HG03558 (cell line): ENCODE results near the gene YIPF2.

Source experiments
- ATAC-seq: cut with Tn5 transposase; IDR thresholded peaks from one replicate; pipeline ENCODE4 v1.9.1; 2021; ENCODE audit warnings: moderate number of reproducible peaks; ENCODE audit not compliant: unreplicated experiment; ENCODE audit errors: extremely low read depth

The YIPF2 gene

DNA sequence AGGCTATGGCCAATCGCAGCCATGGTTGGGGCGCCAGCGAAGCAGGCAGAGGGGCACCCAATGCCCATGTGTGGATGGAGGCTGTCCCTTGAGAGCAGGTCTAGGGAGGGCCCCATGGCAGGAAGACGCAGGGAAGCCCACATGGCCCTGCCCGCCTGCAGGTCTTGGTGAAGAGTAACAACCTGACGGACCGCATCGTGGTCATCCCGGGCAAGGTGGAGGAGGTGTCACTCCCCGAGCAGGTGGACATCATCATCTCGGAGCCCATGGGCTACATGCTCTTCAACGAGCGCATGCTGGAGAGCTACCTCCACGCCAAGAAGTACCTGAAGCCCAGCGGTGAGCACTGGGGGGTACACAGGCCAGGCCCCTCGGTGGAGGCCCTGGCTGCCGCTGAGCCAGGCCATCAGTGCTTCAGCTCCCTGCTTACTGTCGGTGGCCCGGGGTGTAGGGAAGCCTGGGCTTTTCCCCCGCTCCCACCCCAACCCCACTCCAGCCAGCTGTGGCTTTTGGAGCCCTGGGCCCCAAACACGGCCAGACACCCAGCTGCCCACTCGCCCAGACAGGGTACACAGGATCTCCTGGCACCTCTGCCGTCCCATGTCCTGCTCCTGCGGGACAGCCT lies 14.6 kb downstream of the YIPF2 start:
- no peak for ATAC-seq

DNA sequence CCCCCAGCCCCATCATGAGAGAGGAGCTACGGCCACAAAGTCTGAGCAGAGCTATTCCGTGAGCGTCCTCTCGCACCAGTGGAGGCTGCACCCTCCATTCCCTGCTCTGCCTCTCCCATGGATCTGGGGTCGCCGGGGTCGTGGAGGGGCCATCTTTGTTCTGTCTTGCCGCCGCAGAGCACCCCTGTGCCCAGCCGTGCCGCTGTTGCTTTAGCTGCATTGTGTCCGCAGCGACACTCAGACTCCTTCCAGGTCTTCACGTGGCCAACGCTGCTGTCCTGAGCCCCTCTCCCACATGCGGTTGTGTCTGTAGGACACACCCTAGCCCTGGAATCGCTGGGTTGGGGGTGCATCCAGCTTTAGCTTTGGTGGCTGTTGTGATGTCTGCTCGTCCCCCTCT lies 15.8 kb downstream of the YIPF2 start:
- no peak for ATAC-seq

DNA sequence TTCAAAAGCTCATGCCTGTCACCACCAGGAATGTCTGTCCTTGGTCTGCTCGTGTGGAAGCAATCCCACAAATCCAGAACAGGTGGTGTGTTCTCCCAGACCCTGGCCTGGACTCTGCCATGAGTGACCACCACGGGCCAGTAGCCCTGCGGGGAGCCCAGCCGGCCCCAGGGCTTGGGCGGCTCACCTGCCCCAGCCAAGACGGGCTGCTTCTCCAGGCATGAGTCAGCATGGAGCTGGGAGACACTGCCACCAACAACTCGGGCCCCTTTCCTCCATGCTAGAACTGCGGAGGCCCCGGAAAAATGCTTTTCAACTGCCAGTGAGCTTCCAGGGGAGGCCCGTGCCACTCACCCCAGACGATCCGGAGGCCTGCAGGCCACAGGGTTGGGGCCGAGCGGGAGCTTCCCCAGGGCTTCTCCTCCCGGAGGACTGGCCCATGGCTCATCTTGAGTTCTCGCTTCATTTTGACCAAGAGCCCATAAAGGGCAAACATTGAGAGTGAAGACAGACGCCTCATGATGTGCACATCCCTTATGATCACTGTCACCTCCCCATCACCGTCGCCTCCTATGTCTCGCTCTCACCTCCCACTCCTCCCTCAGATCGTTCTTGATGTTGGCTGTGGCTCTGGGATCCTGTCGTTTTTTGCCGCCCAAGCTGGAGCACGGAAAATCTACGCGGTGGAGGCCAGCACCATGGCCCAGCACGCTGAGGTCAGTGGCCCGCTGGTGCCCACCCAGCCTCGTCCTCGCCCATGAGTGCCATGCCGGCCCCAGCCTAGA lies 16.7 kb downstream of the YIPF2 start:
- ATAC-seq = no peak

DNA sequence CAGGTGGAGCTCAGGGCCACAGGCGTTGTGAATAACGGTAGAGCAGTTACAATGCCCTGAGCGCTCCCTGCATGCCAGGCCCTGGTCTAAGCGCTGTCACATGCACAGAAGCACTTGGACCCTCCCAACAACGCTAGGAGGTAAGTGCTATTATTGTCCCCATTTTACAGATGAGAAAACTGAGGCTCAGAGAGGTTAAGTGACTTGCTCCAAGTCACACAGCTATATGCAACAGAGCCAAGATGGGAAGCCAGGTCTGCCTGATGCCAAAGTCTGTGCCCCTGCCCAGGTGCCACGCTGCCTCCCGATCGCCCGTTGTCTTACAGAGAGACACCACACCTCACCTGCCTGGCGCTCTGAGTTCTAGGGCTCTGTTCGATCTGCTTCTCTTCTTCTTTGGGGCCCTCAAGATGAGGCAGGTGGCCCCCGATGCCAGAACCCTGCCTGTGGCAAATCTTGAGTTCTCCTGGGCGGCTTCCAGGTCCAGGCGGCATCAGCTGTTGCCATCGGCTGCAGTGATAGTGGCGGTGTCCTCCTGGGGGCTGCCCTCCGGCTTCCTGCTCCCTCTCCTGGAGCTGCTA lies 20.0 kb downstream of the YIPF2 start:
- ATAC-seq = no peak

DNA sequence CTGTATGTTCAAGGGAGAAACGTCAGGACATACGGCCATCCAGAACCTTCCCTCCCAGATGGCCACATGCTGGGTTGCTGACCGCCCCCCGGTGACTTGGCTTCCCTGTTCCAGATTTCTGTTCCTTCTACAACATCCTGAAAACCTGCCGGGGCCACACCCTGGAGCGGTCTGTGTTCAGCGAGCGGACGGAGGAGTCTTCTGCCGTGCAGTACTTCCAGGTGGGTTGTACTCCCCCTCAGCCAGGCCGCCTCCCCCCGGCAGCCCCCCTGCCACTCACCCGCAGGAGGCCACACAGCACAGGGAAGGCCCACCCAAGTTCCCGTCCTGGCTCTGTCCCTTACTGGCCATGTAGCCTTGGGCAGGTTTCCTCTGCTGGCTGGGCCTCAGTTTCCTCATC lies 20.5 kb downstream of the YIPF2 start:
- ATAC-seq = no peak

DNA sequence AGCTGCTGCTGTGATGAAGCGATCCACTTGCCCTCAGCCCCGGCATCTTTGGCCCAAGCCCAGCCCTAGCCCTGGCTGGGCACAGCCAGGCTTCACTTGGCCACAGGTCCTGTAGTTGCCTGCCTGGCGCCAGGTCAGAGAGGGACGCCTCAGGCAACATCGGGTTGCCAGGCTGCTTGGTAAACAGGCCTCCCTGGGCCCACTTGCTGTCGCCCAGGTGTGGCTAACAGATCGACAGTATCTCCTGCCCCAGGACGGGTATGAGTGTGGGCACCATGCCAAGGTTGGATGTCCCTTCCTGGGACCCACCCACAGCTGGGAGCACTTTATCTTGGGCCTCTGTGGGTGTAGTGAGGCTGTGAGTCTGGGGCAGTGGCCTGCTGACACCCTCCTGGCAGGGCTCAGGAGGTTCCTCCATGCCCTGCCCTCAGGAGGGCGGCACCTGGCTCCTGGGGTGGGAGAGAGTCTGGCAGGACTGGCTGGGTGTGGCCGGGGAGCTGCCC lies 29.2 kb downstream of the YIPF2 start:
- ATAC-seq = no peak

DNA sequence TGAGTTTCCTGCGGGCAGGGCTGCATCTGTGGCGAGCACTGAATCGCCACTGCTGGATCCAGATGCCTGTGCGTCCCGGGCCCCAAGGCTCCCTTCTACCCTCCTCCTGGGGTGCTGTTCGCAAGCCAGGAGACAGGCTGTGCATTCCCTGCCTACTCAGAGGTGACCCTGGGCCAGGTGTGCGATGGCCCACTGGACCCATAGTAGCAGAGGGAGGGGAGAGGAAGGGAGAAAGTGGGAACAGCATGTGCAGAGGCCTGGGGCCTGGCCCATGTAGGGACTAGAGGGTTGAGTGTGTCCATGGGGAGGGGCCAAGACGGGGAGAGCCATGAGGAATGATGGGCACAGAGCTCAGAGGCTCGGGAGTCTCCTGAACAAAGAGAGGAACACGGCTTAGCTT lies 29.8 kb downstream of the YIPF2 start:
- ATAC-seq = no peak

DNA sequence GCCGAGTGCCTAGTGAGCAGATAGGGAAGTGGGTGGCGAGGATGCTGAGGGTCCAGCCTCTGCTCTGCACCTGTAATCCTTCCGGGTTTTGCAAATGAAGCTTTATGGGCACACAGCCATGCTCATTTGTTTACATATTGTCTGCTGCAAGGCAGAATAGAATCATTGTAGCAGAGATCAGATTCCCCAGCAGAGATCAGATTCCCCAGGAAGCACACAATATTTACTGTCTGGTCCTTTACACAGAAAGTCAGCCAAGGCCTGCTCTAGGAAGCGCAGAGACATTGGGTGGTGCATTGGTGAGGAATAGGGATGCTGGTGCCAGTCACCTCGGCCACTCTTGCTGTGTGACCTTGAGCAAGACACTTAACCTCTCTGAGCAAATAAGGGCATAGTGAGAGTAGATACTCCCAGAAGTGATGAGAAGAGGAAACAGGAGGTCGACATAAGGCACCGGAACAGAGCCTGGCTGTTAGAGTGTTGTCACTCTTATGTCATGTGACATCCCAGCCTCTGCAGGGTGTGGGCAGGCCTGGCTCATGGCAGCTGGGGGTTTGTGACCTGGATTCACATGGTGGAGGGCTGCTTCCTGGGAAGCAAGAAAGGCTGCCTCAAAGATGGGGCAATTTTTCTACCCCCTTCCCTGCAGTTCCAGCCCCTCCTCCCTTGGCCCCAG lies 31.4 kb downstream of the YIPF2 start:
- ATAC-seq = no peak

DNA sequence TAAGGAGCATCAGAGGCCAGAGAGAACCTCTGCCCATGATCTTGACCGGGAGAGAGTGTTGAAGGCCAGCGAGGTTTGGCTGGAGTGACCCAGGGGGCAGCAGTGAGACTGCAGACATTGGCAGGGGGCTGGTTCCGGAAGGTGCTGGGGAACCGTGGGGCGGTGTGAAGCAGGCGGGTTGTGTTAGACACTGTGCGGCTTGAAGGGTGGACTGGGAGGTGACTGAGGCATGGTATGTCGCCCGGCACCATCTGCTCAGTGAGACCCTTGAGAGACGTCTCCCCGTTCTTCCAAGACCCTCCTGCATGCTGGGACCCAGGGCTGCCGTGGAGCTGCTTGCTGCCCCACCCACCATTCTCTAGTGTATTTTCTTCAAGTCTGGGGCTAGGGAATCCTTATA lies 32.5 kb downstream of the YIPF2 start:
- ATAC-seq = no peak

DNA sequence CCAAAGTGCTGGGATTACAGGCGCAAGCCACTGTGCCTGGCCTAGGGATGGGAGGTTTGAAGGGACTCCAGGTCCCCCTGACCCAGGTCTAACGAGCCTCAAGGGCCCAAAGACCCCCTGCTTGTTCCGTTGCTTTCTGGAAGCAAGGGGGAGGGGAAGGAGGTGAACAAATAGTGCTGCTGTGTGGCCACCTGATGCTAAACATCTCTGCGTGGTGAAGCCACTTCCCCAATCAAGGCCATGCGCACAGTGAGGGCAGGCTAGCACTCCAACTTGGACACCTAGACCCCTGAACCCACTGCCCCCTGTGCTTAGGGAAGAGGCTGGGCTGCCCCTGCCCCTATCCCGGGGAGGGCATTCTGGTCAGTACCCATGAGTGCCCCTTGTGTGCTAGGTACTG lies 33.1 kb downstream of the YIPF2 start:
- ATAC-seq = no peak

DNA sequence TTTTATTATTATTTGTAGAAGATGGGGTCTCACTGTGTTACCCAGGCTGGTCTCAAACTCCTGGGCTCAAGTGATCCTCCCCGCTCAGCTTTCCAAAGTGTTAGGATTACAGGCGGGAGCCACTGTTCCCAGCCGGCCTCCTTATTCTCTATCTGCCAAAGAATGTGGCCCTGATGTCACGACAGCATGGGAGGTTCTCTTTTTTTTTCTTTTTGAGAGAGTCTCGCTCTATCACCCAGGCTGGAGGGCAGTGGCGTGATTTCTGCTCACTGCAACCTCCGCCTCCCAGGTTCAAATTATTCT lies 33.6 kb downstream of the YIPF2 start:
- no peak for ATAC-seq

DNA sequence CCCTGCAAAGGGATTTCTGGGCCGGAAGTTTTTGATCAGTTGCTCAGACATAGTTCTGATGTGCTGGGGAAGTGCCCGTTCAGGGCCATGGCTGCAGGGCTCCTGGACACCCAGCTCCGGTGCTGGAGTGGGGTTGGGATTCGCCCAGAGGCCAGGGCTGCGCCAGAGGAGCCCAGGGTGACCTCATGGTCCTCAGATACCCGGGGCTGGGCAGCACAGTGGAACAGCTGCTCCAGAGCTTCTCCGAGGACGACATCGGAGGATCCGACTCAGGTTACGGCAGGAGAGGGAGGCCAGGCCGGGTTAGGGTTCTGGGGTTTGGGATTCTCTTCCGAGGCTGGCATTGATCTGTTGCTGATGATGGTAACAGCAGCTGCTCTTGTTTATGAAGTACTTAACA lies 36.2 kb downstream of the YIPF2 start:
- ATAC-seq = no peak

DNA sequence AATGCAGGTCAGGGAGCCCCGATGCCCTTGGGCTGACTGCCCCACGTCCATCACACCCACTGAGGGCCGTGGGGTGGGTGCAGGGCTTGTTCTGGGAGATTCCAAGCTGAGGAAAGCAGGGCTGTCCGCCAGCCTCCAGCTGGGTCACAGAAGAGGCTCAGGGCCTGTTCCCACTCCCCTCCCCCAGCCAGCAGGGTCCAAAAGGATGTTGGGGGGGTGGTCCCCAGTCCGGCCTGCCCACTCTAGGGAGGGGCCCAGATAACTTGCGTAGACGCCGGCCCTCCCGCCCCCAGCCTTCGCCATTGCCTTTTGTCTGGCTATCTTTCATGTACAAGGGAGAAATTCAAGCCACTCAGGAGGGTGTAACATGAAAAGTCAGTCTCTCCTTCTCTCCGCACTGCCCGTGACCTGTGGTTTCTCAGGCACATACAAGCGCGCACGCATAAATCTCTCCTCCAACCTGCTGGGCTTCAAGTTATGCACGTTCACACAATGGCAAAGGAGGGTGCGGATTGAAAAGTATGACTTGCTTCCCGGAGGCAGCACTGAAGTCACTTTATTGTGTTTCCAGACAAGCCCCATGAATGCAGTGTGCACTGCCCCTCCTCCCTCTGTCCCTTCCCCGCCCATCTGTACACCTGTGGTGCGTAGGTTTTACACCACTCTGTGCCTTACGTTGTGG lies 36.9 kb downstream of the YIPF2 start:
- ATAC-seq = no peak

DNA sequence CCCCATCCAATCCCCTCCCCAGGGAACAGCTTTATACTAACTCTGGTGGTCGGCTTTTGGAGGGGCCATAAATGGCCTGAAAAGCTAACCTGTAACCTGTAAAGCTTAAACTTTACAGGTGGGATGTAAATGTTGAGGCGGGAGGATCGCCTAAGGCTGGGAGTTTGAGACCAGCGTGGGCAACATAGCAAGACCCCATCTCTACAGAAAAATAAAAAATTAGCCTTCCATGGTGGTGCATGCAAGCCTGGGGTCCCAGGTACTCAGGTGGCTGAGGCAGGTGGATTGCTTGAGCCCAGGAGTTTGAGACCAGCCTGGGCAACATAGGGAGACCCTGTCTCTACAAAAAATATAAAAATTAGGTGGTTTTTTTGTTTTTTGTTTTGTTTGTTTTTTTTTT lies 38.6 kb downstream of the YIPF2 start:
- ATAC-seq = no peak

DNA sequence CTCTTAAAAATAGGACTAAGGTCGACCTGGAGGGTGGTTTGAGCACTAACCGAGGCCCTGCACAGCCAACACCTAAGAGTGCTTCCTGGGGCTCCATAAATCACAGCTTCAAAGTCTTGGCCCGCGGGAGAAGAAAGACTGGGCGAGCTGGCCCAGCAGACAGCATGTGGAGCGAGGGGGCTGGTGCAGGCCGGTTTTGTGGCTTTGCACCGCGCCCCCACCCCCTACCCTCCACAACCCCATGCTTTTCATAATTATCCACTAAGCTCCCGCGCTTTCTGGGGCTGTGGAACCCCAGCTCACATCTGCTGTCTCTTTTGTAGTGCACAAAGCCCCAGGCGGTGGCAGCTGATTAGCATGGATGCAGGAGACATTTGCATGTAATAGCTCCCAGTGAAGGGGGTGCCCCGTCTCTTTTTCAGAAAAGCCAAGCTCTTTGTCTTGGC lies 40.0 kb downstream of the YIPF2 start:
- no peak for ATAC-seq

DNA sequence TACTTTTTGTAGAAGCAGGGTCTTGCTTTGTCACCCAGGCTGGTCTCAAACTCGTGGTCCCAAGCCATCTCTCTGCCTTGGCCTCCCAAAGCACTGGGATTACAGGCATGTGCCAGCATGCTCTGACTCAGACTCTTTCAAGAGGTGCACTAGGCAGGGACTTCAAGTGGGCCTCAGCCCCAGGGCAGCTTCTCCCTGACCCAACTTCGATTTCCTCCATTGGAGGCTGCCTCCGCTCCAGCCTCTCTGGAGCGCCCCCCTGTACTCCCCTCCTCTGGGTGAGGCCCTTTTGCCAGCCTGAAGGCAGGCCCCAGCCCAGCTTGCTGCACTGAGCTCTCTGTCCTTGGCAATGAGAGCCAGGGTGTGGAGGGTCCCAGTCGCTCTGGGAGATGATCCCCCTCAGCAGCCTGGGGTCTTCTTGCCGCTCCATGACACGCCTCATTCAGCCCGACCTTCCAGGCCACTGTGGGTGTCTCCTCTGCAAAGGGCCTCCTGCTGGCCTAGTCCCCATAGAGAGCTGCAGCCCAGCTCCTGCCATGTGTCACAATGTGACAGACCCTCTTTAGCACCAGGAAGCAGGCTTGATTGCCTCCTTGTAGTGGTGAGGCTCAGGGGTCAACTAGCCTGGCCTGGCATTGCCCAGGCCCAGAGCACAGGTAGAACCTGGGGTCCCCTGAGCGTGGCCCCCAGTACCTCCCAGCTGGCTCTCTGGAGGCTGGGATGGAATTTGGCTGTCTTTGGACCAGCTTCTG lies 40.6 kb downstream of the YIPF2 start:
- no peak for ATAC-seq

DNA sequence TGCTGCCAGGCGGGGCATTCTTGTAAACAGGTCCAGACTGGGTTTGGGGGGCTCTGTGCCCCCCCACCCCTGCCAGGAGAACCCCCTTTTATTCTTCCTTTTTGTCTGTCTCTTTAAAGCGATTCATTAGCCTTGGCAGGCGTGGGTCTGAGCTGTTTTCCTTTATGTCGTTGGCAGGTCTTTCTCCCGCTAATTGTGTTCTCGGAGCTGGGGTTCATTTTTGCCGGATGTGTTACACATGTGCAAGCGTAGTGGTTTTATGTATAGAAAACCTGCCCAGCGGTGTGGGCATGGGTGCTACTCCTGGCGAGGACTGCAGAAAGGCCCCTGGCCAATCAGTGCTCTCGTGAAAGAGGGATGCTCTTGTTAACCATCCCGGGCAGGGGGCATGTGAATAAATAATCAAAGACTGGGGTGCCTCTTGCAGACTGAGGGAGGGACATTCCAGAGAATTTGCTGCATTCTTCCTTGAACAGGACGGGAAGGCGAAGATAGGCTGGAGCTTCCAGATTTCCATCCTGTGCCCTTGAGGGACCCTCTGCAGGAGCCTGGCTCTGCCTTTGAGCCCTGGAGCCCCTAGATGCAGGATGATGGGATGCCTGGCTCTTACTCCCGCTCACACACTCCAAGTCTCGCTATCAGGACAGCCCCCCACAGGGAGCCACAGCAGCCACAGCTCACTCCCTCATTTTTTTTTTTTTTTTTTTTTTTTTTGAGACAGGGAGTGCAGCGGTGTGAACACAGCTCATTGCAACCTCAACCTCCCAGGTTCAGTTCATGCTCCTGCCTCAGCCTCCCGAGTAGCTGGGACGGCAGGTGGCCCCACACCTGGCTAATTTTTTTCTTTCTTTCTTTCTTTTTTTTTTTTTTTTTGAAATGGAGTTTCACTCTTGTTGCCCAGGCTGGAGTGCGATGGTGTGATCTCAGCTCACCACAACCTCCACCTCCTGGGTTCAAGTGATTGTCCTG lies 43.0 kb downstream of the YIPF2 start:
- ATAC-seq = no peak

DNA sequence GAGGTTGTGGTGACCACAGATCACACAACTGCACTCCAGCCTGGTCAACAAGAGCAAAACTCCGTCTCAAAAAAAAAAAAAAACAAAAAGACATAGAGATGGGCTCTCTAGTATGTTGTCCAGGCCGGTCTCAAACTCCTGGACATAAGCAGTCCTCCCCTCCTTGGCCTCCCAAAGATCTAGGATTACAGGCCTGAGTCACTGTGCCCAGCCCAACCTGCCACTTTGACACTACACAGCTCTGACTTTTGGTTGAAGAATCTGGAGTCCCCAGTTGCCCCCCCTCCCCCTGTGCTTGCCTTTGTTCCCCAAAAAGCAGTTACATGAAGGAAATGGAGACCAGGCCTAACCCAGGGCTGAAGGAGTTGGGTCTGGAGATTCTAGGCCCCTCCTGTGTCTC lies 44.2 kb downstream of the YIPF2 start:
- ATAC-seq = no peak

DNA sequence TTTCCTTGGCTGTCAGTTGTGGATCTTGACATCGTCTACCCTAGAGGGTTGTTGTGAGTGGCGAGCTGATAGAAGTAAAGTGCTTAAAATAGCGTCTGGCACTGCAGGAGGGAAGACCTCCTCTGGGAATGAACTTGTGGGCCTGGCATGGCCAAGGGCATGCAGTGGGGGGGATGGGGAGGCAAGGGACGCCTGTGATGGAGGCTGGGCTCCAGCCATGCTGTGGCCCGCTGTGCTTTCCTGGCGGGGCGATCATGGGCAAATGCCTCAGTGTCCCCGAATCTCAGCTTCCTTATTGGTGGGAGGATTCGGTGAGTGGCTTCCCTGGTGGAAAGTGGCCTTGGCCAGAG lies 46.4 kb downstream of the YIPF2 start:
- ATAC-seq = no peak
